ENCODE data around the gene MAD1L1. TPM values are rescaled to one million over a fixed set of nuclear protein-coding genes. Genes with fewer than 3 reads are reported as not detected.

The MAD1L1 gene
- total and polyA plus RNA-seq, 2 of the 13 experiments (the other 11 are each of a cell fraction or from before 2014, with no cell fraction given), result 17.4 to 64.7 TPM

GRCh38 chr7:2017914-2018568 lies 214.7 kb downstream of the MAD1L1 start (continued):
- TF ChIP-seq ZBTB4 (CRISPR knock-in tag; IDR thresholded peaks at IDR 0.05; ENCODE audit: borderline replicate concordance) (peak; percentile 97; the same call in 1 of the 2 replicates), ZNF292 (CRISPR knock-in tag; IDR thresholded peaks at IDR 0.05; ENCODE audit: borderline replicate concordance, low read depth) (no peak; the same call in 1 of the 2 replicates), ZNF382 (CRISPR knock-in tag; IDR thresholded peaks at IDR 0.05; ENCODE audit: borderline replicate concordance) (no peak), ZNF12 (CRISPR knock-in tag; IDR thresholded peaks at IDR 0.05) (no peak), NFE2L2 (IDR thresholded peaks at IDR 0.05; ENCODE audit: low read length) (no peak), SMC3 (IDR thresholded peaks at IDR 0.05; ENCODE audit: low read length) (no peak), HMGXB4 (CRISPR knock-in tag; IDR thresholded peaks at IDR 0.05; ENCODE audit: borderline replicate concordance in 1 of 2, low read depth in 1 of 2) (no peak), MYPOP (CRISPR knock-in tag; IDR thresholded peaks at IDR 0.05) (no peak), SYNCRIP (IDR thresholded peaks at IDR 0.05; ENCODE audit: insufficient read depth, low read depth, low read length) (no peak), SIX1 (CRISPR knock-in tag; IDR thresholded peaks at IDR 0.05; ENCODE audit: borderline replicate concordance) (no peak), ZNF33B (CRISPR knock-in tag; IDR thresholded peaks at IDR 0.05) (no peak), GATA4 (IDR thresholded peaks at IDR 0.05; ENCODE audit: borderline replicate concordance, low read depth) (no peak), ZNF841 (CRISPR knock-in tag; IDR thresholded peaks at IDR 0.05; ENCODE audit: borderline replicate concordance) (no peak), ZNF782 (CRISPR knock-in tag; IDR thresholded peaks at IDR 0.05; ENCODE audit: borderline replicate concordance) (0 out of 2 replicates have a peak, but pooled peaks have one; percentile 33), CEBPB (IDR thresholded peaks at IDR 0.05; ENCODE audit: borderline replicate concordance, low read depth, low read length) (no peak), CHD2 (IDR thresholded peaks at IDR 0.05; ENCODE audit: low read depth, low read length) (no peak), ELF3 (CRISPR knock-in tag; IDR thresholded peaks at IDR 0.05) (no peak), ZNF414 (CRISPR knock-in tag; IDR thresholded peaks at IDR 0.05) (no peak), KDM6A (CRISPR knock-in tag; IDR thresholded peaks at IDR 0.05; ENCODE audit: low read depth) (no peak), ZBTB21 (CRISPR knock-in tag; IDR thresholded peaks at IDR 0.05) (no peak), ARID3A (IDR thresholded peaks at IDR 0.05; ENCODE audit: low read depth, low read length) (no peak), ONECUT2 (CRISPR knock-in tag; IDR thresholded peaks at IDR 0.05) (no peak)

Measured in HepG2 (cell line).